Activated CD4-positive, alpha-beta T cell treated with anti-CD3 and anti-CD28 coated beads, Interleukin-2, amount 50 U/mL, for 16 hours (primary cell): ENCODE measurements around the gene APBB1IP.
"Not testable (repeated sequence)": the region's sequence is repeated elsewhere in the genome, so short reads cannot be mapped to it uniquely, and the experiment has no call there.

Experiments
- DNase-seq: peaks from one replicate; pipeline ENCODE4 v3.0.0-alpha.2; 2020

Gene APBB1IP, protein sequence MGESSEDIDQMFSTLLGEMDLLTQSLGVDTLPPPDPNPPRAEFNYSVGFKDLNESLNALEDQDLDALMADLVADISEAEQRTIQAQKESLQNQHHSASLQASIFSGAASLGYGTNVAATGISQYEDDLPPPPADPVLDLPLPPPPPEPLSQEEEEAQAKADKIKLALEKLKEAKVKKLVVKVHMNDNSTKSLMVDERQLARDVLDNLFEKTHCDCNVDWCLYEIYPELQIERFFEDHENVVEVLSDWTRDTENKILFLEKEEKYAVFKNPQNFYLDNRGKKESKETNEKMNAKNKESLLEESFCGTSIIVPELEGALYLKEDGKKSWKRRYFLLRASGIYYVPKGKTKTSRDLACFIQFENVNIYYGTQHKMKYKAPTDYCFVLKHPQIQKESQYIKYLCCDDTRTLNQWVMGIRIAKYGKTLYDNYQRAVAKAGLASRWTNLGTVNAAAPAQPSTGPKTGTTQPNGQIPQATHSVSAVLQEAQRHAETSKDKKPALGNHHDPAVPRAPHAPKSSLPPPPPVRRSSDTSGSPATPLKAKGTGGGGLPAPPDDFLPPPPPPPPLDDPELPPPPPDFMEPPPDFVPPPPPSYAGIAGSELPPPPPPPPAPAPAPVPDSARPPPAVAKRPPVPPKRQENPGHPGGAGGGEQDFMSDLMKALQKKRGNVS

GRCh38 chr10:26437637-26438461 lies at the start of gene APBB1IP:
TSS of gene APBB1IP (plus strand) at chr10:26438341. CDS start at chr10:26492327, 53,986 bp downstream.
- peak; percentile 72 for DNase-seq

DNA sequence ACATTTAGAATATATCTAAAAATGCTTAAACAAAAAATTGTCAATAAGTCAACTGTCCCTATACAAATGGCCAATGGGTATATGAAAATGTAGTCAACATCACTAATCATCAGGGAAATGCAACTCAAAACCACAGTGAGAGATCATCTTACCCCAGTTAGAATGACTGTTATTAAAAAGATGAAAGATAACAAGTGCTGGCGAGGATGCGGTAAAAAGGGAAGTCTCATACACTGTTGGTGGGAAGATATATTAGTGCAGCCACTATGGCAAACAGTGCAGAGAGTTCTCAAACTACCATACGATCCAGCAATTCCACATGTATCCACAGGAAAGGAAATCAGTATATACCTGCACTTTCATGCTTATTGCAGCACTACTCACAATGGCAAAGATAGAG lies 48.6 kb upstream of the APBB1IP start:
- no peak for DNase-seq

DNA sequence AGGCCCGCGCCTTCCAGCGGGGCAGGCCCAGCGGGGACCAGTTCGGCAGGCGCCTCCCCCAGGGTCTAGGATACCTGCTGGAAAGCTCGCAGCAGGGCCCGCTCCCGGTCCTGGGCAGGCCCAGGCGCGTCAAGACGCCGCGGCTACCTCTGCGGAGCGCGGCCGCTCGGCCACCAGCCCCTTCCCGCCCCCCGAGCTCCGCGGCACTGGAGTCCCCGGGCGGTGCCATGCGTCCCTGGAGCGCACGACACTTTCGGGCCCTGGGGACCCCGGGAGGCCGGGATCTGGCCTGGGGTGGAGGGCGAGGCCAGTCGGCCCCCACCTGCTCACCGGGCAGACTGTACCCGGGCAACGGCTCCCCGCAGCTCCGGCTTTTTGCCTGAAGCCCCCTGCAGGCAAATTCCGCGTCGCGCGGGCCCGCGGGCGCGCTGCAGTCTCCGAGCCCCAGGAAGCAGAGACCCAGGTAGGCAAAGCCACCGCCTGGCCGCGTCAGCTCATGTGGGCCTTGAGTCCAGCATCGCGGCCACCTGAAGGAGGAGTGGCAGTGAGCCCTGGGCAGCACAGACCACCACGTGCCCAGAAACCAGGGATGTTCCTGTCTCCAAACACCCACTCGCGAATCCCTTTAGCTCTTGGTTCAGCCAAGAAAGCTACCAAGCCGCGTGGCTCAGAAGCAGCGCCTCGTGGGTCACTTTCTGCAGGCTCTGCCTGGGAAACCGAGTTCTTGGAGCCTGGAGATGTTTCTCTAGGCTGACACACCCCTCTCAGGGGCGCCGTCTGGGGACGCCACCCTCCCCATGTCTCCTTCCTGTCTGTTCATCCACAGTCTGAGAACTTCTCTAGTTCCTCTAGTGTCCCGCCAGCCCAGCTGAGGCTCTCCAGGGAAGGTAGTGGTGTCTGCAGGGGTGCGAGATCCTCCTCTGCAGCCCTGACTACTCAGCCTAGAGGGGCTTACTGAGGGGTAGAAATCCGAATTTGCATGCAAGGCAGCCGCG lies 46.1 kb upstream of the APBB1IP start:
- no peak for DNase-seq

DNA sequence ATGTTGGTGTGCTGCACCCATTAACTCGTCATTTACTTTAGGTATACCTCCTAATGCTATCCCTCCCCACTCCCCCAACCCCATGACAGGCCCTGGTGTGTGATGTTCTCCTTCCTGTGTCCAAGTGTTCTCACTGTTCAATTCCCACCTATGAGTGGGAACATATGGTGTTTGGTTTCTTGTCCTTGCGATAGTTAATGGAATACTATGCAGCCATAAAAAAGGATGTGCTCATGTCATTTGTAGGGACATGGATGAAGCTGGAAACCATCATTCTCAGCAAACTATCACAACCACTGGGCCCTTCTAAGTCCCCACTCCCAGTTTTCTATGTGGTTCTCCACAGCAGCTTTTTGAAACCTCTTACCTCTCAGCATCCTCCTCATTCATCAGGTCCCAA lies 39.8 kb upstream of the APBB1IP start:
- DNase-seq, result not testable (repeated sequence)

GRCh38 chr10:26407406-26407969 lies 30.7 kb upstream of the APBB1IP start:
- DNase-seq, result no peak

DNA sequence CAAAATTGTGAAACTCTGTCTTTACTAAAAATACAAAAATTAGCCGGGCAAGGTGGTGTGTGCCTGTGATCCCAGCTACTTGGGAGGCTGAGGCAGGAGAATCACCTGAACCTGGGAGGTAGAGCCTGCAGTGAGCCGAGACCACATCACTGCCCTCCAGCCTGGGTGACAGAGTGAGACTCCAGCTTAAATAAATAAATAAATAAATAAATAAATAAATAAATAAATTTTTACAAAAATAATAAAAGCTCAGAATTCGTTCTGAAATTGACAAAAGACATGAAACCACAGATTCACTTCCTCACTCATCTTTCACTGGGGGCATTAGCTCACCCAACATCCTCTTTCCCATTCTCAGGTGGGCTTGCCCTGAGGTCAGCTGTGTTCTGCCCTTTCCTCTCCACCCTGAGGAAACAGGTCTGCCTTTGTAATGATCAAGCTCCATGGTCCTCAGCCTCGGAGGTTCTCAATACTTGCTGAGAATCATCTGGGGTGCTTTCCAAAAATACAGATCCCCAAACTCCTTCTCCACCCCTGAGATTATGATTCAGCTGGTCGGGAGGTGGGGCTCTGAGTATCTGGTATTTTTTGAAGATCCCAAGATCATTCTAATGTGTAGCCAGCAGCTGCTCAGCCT lies 29.2 kb upstream of the APBB1IP start:
- no peak for DNase-seq

- no peak for DNase-seq
Measured at GRCh38 chr10:26410356-26410755, 27.8 kb upstream of the APBB1IP start.

- DNase-seq, result no peak
Measured at GRCh38 chr10:26412932-26413331, 25.2 kb upstream of the APBB1IP start.

GRCh38 chr10:26413375-26413774 lies 24.8 kb upstream of the APBB1IP start:
- DNase-seq, result no peak

DNA sequence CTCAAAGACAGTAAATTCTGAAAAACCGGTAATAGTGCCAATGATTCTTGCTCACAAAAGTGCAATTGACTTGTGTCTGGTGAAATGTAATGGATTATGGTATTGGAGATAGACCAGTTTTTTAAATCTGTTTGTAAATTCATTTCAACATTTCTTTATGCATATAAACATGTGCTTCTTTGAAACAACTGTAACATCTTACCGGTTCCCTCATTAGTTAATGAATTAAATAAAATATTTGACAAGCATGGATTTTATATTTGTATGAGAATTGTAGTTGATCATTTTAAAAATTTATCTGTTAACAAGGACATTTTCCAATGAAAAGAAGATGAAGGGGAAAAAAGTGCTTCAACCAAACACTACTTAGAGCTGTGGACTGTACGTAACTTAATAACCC lies 21.0 kb upstream of the APBB1IP start:
- DNase-seq, result no peak

- DNase-seq, result no peak
Measured at GRCh38 chr10:26422977-26423376, 15.2 kb upstream of the APBB1IP start.

DNA sequence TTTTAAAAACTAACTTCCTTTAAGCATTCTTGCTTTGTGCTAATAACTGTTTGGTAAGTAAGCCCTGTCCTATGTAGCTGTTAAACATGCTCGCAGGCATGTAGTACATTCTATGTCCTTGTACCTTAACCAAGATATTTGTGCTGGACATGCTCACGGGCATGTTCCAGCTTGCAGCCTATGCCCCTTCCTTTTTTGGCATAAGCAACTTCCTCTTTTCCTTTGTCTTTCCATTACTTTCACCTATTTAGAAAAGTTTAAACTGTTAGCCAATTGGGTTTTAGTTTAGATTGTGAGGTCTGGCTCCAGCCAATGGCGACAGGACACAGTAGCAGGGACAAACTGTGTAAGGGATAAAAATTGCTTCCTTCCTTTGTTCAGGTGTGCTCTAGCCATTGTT lies 14.4 kb upstream of the APBB1IP start:
- DNase-seq, result no peak

- peak; percentile 91 for DNase-seq
Measured at GRCh38 chr10:26430641-26431163, 7.4 kb upstream of the APBB1IP start.

GRCh38 chr10:26432938-26433337 lies 5.2 kb upstream of the APBB1IP start:
- no peak for DNase-seq

DNA sequence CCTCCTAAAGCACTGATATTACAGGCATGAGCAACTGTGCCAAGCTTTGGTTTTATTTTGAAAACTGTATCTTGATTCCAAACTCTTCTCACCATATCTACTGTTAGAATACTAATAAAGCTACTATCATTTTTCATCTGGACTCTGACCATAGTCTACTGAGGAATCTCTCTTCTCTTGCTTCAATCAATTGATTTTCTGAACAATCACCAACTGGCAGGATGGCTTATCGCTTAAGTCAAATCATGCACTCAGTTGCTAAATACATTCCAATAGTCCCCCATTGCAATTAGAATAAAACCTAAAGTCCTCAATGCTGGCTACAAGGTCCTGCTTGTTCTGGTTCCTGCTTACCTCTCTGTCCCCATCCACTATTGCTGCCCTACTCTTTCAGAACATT lies 2.3 kb upstream of the APBB1IP start:
- DNase-seq, result no peak

DNA sequence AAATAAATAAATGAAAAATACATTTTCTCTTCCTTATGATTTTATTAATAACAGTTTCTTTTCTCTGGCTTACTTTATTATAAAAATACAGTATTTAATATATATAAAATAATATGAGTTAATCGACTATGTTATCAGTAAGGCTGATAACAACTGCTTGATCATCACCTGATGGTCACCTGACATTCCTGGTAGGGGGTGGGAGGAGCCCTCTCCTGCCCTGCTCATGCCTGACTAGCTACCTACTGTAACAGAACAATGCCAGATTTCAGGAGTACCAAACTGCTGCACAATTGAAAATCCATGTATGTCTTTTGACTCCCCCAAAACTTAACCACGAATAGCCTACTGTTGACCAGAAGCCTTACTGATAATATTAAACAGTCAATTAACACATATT lies 1.3 kb upstream of the APBB1IP start:
- DNase-seq, result no peak

- peak; percentile 70 for DNase-seq
Measured at GRCh38 chr10:26438534-26439341, 597 bp downstream of the APBB1IP start.

DNA sequence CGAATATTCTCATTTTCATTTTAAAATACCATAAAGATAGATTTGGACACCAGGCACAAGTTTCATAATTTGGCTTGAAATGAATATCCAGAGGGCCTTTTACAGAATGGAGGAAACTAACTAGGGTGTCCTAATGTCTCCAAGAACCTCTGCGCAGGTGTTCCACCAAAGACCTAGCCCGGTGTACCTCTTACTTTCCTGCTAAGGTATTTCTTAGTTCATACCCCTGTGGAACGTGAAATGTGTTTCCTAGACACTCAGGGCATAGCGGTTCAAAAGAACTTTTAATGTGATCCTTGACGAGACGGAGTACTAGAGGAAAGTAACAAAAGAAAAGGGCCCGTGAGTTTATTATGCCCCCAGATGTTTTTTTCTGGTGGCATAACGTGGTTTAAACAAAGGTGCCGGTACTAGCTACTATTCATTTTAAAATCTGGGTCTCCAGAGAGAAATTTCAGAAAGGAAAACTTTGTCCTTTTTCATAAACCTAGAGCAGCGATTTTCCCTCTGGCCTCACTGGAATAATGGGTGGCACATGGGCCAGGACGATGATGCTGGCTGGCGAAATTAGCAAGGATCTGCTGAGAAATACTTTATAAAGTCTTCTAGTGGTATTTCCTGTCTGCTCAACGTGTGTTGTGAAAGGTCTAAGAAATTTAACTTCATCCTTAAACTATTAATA lies 1.4 kb downstream of the APBB1IP start:
- no peak for DNase-seq

DNA sequence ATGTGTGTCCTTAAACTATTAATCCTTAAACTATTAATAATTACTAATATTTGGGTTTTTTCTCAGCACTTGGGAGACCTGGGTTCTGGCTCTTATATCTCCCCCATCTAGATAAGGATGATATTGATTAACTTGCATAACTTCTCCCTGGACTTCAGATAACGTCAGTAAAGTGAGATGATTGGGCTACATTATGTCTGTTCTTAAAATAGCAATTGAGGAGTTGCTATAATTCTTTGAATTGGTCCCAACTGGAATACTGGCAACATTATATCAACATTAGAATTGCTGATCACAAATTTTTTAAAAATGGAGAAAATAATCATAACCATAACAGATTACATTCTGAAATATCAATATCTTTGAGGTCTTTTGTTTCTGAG lies 1.9 kb downstream of the APBB1IP start:
- no peak for DNase-seq
